ENCODE results near the gene GSTO1.
A peak's percentile ranks its signal among the peaks of the same experiment; 100 is the strongest.

GSTO1 gene

GRCh38 chr10:104301907-104302690 lies 47.4 kb downstream of the GSTO1 start:
- TF ChIP-seq CTCF (IDR thresholded peaks at IDR 0.05; ENCODE audit: insufficient read depth, low read depth, low read length, missing control alignments) = no peak
- no peak for DNase-seq (ENCODE audit: low read depth)
- no peak overlapping the region for H3K4me3 ChIP-seq (ENCODE audit: low read length)

GRCh38 chr10:104303594-104304355 lies 49.1 kb downstream of the GSTO1 start:
- no peak overlapping the region for H3K4me3 ChIP-seq (ENCODE audit: low read length)
- no peak for TF ChIP-seq CTCF (IDR thresholded peaks at IDR 0.05; ENCODE audit: insufficient read depth, low read depth, low read length, missing control alignments)
- no peak for DNase-seq (ENCODE audit: low read depth)

- no peak for TF ChIP-seq CTCF (IDR thresholded peaks at IDR 0.05; ENCODE audit: insufficient read depth, low read depth, low read length, missing control alignments)
- no peak overlapping the region for H3K4me3 ChIP-seq (ENCODE audit: low read length)
- no peak for DNase-seq (ENCODE audit: low read depth)
Observed at GRCh38 chr10:104304356-104304745, 49.7 kb downstream of the GSTO1 start.

GRCh38 chr10:104304927-104305326 lies 50.2 kb downstream of the GSTO1 start:
- DNase-seq (ENCODE audit: low read depth) = peak; percentile 47
- no peak overlapping the region for H3K4me3 ChIP-seq (ENCODE audit: low read length)
- no peak for TF ChIP-seq CTCF (IDR thresholded peaks at IDR 0.05; ENCODE audit: insufficient read depth, low read depth, low read length, missing control alignments)

- DNase-seq (ENCODE audit: low read depth) = no peak
- TF ChIP-seq CTCF (IDR thresholded peaks at IDR 0.05; ENCODE audit: insufficient read depth, low read depth, low read length, missing control alignments) = no peak
- H3K4me3 ChIP-seq (ENCODE audit: low read length) = no peak overlapping the region
Observed at GRCh38 chr10:104306897-104307296, 52.2 kb downstream of the GSTO1 start.

- no peak overlapping the region for H3K4me3 ChIP-seq (ENCODE audit: low read length)
- no peak for DNase-seq (ENCODE audit: low read depth)
- no peak for TF ChIP-seq CTCF (IDR thresholded peaks at IDR 0.05; ENCODE audit: insufficient read depth, low read depth, low read length, missing control alignments)
Observed at GRCh38 chr10:104307576-104308438, 53.1 kb downstream of the GSTO1 start.
